GM12873 (cell line): ENCODE measurements around the gene ARHGAP29.

Experiments used
- CTCF ChIP-seq: IDR thresholded peaks from 2 replicates; pipeline ENCODE4 v1.5.1; 2012; ENCODE audit warnings: low read depth, mild to moderate bottlenecking, moderate library complexity, low read length, control low read depth; ENCODE audit not compliant: insufficient read depth; ENCODE audit errors: missing control alignments

Gene ARHGAP29

GRCh38 chr1:94169126-94169525 lies 68.3 kb downstream of the ARHGAP29 start:
- TF ChIP-seq CTCF: no peak

- no peak for TF ChIP-seq CTCF
These were observed 71.5 kb downstream of the ARHGAP29 start for GRCh38 chr1:94165843-94166242.

GRCh38 chr1:94160811-94161210 lies 76.6 kb downstream of the ARHGAP29 start:
- no peak for TF ChIP-seq CTCF

DNA sequence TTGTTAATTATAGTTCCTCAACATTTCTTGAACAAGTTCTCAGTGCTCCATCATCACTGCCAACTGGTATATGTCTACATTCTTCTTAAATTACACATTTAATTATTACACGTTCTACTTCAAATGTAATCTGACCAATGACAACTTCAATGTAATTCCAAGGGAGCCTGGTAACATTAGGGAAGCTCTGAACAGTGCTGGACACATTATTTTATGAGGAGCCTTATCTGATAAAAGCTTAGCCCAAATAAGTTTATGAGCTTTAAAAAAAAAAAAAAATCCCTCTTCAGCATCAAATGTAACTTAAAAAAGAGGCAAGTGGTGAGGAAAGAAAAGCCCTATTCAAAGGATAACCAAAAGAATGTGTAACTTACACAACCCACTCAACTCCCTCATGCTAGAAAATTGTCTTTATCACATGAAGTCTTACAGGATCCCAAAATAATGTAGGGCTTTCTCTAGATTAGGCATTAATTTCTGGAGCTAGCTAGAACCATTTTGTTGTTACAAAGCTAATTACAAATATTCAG lies 81.2 kb downstream of the ARHGAP29 start:
- no peak for TF ChIP-seq CTCF

GRCh38 chr1:94154989-94155388 lies 82.4 kb downstream of the ARHGAP29 start:
- TF ChIP-seq CTCF: no peak

DNA sequence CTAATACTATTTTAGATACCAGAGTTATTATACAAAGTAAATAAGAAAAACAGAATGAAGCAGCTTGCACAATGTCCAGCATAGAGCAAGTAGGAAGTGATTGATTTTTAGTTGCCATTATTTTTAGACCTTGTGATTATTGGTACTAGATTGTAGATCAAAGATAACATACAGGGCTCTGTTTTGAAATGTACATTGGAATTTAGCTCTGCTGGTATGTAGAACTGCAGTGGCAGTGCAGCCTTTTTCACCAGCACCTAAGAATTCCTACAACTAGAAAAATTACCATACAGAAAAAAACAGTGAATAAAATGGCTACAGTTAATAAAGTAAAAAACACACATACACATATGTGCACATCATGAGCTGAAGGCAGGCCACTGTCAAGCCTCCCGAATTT lies 84.3 kb downstream of the ARHGAP29 start:
- no peak for TF ChIP-seq CTCF

- TF ChIP-seq CTCF: no peak
These were observed 91.1 kb downstream of the ARHGAP29 start for GRCh38 chr1:94146273-94146672.
